ENCODE results near the gene BRD3. TPM values are rescaled to one million over a fixed set of nuclear protein-coding genes. Genes with fewer than 3 reads are reported as not detected.
A peak's percentile ranks its signal among the peaks of the same experiment; 100 is the strongest.
"Not testable (repeated sequence)": the region's sequence is repeated elsewhere in the genome, so short reads cannot be mapped to it uniquely, and the experiment has no call there.

Gene BRD3
- total RNA-seq, 1 donor from 2014 or later = 35.5 TPM

- Histone ChIP-seq H3K36me3 (no peaks in the 10 kb centered on the region), H3K9me3 (no peaks in the 10 kb centered on the region), H3K27ac (peak overlapping the region; percentile 90), H3K4me1 (peaks cover 29% of the 10 kb centered on the region), H3K4me3 (peak overlapping the region; percentile 75), H3K27me3 (ENCODE audit: low read depth) (no peaks in the 10 kb centered on the region)
- DNase-seq = peak; percentile 55
- ATAC-seq = peak; percentile 2 to 21
- intact Hi-C loops (cut with DNase I) = loop anchor here (5.0 kb wide), 1 partner anchor 198 kb away; no protein-coding TSS in a partner anchor
- TF ChIP-seq, protein P1, sequence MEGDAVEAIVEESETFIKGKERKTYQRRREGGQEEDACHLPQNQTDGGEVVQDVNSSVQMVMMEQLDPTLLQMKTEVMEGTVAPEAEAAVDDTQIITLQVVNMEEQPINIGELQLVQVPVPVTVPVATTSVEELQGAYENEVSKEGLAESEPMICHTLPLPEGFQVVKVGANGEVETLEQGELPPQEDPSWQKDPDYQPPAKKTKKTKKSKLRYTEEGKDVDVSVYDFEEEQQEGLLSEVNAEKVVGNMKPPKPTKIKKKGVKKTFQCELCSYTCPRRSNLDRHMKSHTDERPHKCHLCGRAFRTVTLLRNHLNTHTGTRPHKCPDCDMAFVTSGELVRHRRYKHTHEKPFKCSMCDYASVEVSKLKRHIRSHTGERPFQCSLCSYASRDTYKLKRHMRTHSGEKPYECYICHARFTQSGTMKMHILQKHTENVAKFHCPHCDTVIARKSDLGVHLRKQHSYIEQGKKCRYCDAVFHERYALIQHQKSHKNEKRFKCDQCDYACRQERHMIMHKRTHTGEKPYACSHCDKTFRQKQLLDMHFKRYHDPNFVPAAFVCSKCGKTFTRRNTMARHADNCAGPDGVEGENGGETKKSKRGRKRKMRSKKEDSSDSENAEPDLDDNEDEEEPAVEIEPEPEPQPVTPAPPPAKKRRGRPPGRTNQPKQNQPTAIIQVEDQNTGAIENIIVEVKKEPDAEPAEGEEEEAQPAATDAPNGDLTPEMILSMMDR (IDR thresholded peaks at IDR 0.05) = no peak
Observed at GRCh38 chr9:133990366-133991213, 77.2 kb downstream of the BRD3 start.

- no peak for ATAC-seq
- H3K9me3 ChIP-seq = no peaks in the 10 kb centered on the region
- TF ChIP-seq, protein P1 (IDR thresholded peaks at IDR 0.05) = no peak
- no peaks in the 10 kb centered on the region for H3K27me3 ChIP-seq (ENCODE audit: low read depth)
- intact Hi-C loops (cut with DNase I) = loop anchor here (5.0 kb wide), 1 partner anchor 197 kb away; no protein-coding TSS in a partner anchor
- H3K27ac ChIP-seq = no peak overlapping the region
- no peak for DNase-seq
- peak overlapping the region; percentile 75 for H3K4me3 ChIP-seq
- peaks cover 29% of the 10 kb centered on the region for H3K4me1 ChIP-seq
- H3K36me3 ChIP-seq = no peaks in the 10 kb centered on the region
Observed at GRCh38 chr9:133989625-133990365, 78.0 kb downstream of the BRD3 start.

GRCh38 chr9:133988771-133989170 is 79.1 kb downstream of the BRD3 start:
- H3K4me3 ChIP-seq; H3K9me3 ChIP-seq; H3K36me3 ChIP-seq; ATAC-seq; H3K27ac ChIP-seq; DNase-seq; intact Hi-C loops (cut with DNase I); H3K27me3 ChIP-seq (ENCODE audit: low read depth): not testable (repeated sequence)
- H3K4me1 ChIP-seq = peaks cover 23% of the 10 kb centered on the region

DNA sequence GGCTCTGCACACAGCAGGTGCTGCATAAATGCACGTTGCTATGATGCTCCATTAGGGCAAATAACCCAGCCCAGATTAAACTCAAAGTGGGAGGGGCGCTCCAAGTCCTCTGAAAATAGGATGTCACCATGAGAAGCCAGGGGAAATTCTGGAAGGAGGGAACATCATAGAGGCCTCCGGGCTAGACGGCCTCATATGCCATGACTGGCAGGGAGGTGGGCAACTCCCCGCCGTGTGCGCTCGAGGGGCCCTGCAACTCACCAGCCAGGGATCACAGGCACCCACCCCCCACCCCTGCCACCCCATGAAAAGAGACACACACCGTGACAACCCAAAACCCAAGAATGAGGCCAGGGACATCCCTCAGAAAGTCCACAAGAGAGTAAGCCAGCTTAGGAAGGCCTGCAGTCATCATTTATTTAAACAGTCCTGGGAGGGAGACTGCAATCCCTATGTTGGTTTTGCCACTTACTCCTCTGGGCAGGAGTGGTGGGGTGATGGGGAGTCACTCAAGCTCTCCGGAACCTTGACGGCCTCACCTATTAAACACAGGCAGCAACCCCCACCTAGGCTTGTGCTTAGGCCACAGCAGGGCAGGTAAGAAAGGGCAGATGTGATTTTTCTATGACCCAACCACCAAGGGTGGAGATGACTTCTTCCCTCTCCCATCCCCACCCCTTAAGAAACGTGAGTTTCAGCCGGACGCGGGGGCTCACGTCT is 79.7 kb downstream of the BRD3 start:
- no peak for DNase-seq
- Histone ChIP-seq H3K36me3 (no peaks in the 10 kb centered on the region), H3K4me3 (no peak overlapping the region), H3K27me3 (ENCODE audit: low read depth) (no peaks in the 10 kb centered on the region), H3K9me3 (no peaks in the 10 kb centered on the region), H3K4me1 (peaks cover 16% of the 10 kb centered on the region), H3K27ac (no peak overlapping the region)
- ATAC-seq = no peak
- TF ChIP-seq, protein P1 (IDR thresholded peaks at IDR 0.05) = no peak
- intact Hi-C loops (cut with DNase I) = no loop called here

DNA sequence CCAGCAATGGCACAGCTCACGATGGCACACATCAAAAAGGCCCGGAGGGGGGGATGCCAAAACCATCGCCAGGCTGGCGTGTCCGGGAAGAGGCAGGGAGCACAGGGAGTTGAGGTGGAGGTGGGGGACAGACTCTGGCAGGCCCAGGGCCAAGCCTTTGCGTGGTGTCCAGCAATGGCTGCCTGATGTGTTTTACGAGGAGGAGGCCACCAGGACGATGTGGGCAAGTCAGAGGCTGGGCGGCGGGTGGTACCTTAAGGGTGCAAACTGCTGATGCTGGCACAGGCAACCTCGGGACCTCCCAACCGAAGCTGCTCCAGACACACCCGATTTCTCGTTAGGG is 80.4 kb downstream of the BRD3 start:
- H3K27me3 ChIP-seq (ENCODE audit: low read depth) = no peaks in the 10 kb centered on the region

More for the DNA sequence above, 80.4 kb downstream of the BRD3 start:
- Histone ChIP-seq H3K4me3 (no peak overlapping the region), H3K36me3 (no peaks in the 10 kb centered on the region), H3K9me3 (no peaks in the 10 kb centered on the region), H3K4me1 (peaks cover 15% of the 10 kb centered on the region), H3K27ac (no peak overlapping the region)
- TF ChIP-seq, protein P1 (IDR thresholded peaks at IDR 0.05) = no peak
- DNase-seq (no peak), ATAC-seq (no peak)
- intact Hi-C loops (cut with DNase I) = no loop called here
